Stimulated activated CD4-positive, alpha-beta T cell treated with anti-CD3 and anti-CD28 coated beads, Interleukin-4, amount 100 ng/mL, for 4 hours (primary cell): ENCODE measurements around the gene ZNF518B.
"Not testable (repeated sequence)": the region's sequence is repeated elsewhere in the genome, so short reads cannot be mapped to it uniquely, and the experiment has no call there.

ENCODE experiments used
- DNase-seq, 2 experiments: peaks; one replicate each; pipeline ENCODE4 v3.0.0-alpha.2; 2020

Gene ZNF518B

DNA sequence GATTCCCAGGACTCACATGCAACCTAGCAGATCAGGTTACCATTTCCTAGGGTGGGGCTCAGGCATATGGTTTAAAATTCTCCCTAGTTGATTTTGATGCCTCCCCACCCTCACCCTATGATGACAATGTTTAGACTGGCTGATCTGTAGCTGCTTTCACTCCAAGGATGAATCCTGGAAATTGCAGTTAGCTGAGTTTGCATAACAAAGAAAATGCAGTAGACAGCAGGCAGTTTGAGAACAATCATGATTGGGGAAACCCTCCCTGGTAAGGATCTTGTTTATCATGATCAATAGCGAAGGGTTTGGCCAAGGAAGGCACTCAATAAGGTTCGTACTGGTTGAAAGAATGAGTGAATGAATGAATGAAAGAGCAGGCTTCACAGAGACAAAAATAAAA, 2.1 kb downstream of the ZNF518B start:
- DNase-seq, result no peak

DNA sequence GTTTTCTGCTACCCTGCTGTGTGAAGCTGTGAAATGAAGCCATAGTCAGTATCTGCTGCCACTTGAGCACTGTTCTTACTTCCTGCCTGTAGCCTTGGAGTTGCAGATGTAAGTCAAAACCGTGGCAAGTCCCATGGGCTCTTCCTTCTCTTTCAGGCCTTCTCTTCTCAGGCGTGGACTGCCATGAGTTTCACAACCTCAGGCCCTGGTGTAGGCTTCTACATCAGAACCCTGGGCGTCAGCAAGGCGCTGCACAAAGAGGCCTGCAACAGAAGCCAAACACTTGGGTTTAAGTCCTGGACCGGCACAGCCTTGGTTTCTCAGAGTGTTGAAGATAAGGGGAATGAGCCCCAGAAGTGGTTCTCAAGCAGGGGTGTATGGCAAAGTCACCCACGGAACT, 2.5 kb downstream of the ZNF518B start:
- DNase-seq, result no peak

DNA sequence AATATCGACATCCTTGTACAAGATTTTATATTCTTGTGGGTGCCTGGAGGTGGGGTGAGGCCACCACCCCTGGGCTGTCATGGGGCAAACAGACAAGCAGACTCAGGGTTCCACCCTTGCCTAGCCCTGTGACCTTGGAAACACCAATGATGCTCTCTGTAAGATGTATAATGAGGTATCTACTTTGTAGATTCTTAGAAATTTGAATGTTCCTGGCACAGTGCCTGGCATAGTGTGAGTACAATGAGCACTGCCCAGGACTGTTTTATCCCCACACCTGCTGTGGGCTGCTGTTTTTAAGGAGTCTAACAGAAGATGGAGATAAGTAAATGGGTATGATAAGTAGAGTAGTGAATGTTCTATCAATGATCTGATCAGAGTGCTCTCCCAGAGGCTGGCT, 3.1 kb downstream of the ZNF518B start:
- no peak for DNase-seq

DNA sequence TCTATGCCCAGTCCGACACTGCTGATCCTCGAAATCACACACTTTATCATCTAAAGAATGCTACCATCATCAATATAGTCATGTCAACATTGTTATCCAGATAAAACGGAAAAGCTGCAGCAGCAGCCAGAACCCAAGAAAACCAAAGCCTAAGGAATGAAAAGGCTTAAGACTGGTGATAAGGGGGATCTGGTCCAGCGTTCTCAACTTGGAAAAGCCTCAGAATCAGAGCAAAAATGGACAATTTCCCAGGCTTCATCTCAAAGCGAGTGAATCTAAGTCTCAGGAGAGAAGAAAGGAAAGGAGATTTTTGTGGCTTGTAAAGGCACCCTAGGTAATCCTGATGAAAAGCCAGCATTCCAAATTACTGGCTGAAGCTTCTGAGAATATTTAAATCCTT, 8.2 kb downstream of the ZNF518B start:
- DNase-seq, result no peak

DNA sequence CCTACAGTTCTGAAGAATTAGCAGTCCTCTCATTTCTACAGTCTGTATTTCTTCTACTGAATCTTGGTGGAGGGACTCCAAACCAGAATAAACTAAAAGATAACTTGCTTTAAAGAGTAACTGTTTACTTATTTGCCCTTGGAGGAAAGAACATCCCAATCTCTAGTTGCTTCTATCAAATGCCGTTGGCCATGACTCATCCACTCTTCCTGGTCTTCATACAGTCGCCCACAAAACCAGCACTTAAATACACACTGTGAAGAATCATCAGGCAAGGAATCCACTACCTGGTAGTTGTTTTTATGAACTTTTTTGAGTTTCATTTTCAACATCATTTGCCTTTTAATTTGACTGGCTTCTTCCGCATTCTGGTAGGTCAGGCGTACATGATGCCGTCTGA, 14.2 kb downstream of the ZNF518B start:
- no peak for DNase-seq

DNA sequence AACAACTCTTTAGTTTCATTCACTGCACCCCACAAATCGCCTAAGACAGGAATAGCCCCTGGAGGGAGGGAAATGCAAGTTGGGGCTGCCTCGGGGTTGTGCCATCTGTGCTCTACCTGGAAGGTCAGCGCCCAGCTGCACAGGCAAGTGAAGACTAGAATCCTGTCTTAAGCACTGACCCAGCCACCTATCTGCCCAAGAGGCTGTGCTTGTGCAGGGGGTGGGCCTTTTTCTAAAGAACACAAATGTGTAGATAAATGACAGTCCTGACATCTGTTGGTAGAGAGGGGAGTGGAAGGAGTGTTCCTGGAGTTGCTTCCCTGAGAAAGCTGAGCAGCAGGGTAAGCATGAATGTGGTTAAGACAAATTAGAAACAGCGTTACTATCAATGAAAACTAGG, 15.7 kb downstream of the ZNF518B start:
- DNase-seq, result no peak

DNA sequence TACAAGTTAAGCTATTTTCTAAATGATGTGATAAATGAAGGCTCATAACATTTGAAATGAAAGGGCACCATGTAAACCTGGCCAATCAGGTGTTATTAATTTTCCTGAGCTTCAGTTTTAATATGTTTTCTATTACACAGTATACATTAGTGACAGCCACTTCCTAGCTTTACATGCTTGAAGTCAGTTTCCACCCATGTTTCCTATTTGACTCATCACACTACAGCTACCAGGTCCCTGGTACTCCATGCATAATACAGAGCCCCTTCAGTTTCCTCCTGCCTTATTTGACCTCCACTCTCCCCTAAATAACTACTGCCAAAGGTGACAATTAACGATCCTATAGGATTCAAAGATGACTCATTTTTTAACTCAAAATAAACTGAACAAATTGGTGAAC, 18.3 kb downstream of the ZNF518B start:
- DNase-seq, result no peak

DNA sequence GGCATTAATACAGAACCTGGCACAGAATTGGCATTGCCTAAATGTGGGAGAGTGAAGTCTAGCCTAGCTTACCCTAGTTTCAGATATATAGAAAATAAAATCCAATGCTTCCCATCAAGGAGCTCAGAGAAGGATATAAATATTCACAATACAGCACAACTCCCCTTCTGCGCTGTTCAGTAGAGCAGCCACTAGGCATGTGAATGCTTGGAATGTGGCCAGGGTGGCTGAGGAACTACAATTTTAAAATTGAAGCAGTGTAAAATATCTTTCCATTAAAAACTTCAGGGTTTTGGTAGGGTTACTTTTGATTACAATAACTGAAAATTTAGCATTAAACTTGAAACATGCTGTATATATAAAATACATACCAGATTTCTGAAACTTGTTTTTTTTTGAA, 19.5 kb downstream of the ZNF518B start:
- no peak for DNase-seq

DNA sequence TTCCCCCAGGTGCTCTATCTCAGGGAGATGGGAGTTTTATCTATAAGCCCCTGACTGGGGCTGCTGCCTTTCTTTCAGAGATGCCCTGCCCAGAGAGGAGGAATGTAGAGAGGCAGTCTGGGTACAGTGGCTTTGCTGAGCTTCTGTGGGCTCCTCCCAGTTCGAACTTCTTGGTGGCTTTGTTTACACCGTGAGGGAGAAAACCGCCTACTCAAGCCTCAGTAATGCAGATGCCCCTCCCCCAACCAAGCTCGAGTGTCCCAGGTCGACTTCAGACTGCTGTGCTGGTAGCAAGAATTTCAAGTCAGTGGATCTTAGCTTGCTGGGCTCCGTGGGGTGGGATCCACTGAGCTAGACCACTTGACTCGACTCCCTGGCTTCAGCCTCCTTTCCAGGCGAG, 29.5 kb downstream of the ZNF518B start:
- DNase-seq, result not testable (repeated sequence)

DNA sequence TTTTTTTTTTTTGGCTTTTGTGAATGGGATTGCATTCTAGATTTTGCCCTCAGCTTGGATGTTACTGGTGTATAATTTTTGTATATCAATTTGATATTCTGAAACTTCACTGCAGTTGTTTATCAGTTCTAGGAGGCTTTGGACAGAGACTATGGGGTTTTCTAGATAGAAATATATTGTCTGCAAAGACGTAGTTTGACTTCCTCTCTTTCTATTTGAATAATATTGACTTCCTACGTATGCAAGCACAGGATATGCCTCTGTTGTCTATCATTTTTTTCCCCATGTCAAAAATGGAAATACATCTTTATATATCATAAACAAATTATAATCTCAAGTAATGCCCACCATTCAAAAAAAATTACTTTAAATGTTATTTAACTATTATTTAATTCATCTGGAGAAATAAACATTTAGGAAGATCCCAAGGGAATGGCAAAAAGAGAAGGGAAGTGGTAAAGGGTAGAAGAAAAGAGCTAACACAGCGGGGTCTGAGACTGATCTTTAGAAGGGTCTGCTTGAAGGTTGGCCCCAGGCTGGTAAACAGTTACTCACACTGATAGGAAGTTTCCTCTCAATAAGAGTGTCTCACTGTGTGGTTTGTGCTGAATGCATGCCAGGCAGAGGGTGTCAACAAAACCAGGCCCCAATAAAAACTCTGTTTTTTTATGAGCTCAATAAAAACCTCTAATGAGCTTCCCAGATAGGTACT, 35.7 kb downstream of the ZNF518B start:
- DNase-seq, result no peak

DNA sequence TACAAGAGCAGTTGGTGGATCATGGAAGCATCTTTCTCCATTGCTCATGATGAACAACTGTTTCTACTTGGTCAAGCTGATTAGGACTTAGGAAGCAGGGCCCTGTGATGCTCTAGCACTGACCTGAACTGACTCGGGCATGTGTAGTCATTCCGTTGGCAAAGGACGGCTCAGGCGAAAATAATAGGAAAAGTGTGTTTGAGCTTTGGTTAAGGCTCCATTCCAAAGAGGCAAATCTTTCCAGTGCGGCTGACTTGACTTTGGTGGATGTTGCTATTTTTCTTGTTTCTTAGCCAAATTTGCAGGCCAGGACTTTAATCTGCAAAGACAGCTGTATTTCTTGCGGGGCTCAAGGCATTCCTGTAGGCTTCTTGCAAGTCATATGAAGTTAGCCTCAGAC, 39.5 kb downstream of the ZNF518B start:
- DNase-seq, result no peak

DNA sequence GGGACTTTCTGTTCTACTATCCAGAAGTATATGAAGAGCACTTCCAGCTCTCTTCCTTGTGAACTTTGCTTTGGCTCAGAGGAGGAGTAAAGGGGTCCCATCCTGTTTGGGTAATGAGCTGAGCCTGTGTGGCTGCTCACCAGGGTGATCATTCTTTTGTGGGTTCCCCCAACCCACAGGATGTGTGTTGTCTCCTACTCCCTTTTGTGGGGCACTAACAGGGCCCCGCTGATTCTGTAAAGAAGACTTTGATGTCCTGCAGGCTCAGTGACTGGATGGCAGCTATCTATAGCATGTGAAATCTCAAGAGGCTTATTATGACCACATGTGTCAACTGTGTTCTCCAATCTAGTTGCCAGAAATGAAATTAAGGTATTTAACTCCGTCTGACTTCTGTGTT, 40.8 kb downstream of the ZNF518B start:
- no peak for DNase-seq

DNA sequence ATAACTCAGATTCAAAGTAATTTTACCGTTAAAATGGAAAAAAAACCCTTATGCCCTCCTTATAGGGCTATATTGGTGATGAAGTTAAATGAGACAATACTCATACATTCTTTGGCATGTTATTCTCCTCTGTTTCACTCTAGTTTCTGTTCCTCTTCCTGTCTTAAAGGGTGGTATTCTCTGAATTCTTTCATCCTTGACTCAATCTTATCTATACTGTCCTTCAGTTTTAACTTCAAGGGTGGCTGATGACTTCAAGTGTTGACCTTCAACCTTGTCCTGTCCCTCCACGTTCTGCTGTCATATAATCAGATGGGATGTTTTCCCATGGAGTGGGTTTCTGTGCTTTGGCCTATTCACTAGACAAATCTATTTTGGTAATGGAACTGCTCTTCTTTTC, 44.0 kb downstream of the ZNF518B start:
- no peak for DNase-seq

DNA sequence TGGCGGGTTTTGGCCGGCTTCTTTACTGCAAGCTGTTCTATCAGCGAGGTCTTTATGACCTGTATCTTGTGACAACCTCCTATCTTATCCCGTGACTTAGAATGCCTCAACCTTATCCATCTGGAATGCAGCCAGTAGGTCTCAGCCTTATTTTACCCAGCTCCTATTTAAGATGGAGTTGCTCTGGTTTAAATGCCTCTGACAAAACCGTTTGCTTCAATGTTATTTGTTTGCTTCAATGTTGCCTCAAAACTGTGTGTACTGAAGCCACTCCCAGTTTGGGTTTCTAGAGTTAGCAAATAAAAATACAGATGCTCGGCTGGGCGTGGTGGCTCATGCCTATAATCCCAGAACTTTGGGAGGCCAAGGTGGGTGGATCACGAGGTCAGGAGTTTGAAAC, 51.6 kb downstream of the ZNF518B start:
- DNase-seq, result no peak

DNA sequence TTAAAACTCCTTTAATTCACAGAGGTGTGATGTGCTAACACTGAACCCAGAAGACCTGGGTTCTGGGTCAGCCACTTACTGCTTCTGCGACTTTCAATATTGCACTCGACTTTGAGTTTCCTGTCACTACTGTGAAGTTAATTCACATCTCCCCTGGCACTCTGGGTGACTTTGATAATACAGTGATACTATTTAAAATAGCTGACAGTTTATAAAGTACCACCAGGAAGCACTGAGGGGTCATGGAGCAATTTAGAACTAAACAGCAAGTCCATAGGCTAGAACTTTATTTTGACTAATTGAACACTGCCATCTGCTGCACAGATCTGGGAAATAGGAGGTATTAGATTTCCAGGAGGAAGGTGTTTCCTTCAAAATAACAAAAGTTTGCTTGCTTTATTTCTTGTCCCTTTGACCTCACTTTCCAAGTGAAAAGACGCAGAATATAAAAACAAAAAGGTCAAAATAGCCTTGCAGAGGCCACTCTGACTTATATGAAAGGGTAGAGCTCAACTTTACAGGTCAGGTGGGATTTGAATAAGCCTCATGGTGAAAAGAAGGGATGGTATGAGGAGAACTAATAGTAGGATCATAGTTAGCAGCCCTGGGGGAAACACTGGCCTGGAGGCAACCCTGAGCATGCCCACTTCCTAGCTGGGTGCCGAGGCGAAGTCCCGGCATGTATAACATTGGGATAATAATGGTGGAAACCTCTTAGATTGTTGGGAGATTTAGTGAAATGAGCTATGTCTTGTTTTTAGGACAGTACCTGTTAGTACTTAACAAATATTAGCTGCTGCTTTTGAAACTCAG, 53.4 kb downstream of the ZNF518B start:
- DNase-seq, result no peak

DNA sequence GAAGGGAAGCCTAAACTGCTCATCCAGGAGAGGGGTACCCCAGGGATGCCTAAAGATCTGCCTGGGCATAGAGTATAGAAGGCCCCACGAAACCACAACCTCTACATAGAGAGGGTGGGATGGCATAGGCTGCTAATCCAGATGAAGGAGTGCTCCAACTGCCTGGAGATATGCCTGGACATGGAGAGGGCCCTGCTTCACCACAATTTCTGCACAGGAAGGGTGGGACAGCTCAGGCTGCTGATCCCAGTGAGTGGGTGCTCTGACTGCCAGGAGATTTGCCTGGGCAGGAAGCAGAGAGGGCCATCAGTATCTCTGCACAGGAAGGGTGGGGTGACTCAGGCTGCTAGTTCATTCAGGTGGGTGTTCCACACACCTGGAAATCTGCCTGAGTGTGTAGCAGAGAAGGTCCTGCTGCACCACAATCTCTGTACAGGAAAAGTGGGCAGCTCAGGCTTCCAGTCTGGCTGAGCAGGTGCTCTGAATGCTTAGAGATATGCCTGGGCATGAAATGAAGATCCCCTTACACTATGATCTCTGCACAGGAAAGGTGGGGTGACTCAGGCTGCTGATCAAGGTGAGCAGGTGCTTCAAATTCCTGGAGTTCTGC, 61.1 kb downstream of the ZNF518B start:
- DNase-seq, result no peak
